ENCODE data around the gene HS6ST1.

Gene HS6ST1

GRCh38 chr2:128363934-128364361, 45.3 kb upstream of the HS6ST1 start:
- ChIA-PET CTCF (no interaction called here), POLR2A (no interaction called here)
- no peak for TF ChIP-seq CTCF (IDR thresholded peaks at IDR 0.05; ENCODE audit: control extremely low read depth, extremely low read depth, low read depth, missing control alignments)
- DNase-seq (ENCODE audit: extremely low spot score) = no peak

GRCh38 chr2:128362889-128363228, 44.2 kb upstream of the HS6ST1 start:
- POLR2A ChIA-PET = no interaction called here

GRCh38 chr2:128362176-128362888, 43.7 kb upstream of the HS6ST1 start:
- no peak for DNase-seq (ENCODE audit: extremely low spot score)
- ChIA-PET POLR2A (no interaction called here), CTCF (no interaction called here)
- TF ChIP-seq CTCF (IDR thresholded peaks at IDR 0.05; ENCODE audit: control extremely low read depth, extremely low read depth, low read depth, missing control alignments) = no peak

More at GRCh38 chr2:128362889-128363228, 44.2 kb upstream of the HS6ST1 start:
- TF ChIP-seq CTCF (IDR thresholded peaks at IDR 0.05; ENCODE audit: control extremely low read depth, extremely low read depth, low read depth, missing control alignments) = no peak
- CTCF ChIA-PET = no interaction called here
- no peak for DNase-seq (ENCODE audit: extremely low spot score)

- POLR2A ChIA-PET = no interaction called here
- no peak for TF ChIP-seq CTCF (IDR thresholded peaks at IDR 0.05; ENCODE audit: control extremely low read depth, extremely low read depth, low read depth, missing control alignments)
- no peak for DNase-seq (ENCODE audit: extremely low spot score)
- CTCF ChIA-PET = no interaction called here
These were observed 42.9 kb upstream of the HS6ST1 start for GRCh38 chr2:128361376-128362131.

- no peak for TF ChIP-seq CTCF (IDR thresholded peaks at IDR 0.05; ENCODE audit: control extremely low read depth, extremely low read depth, low read depth, missing control alignments)
- ChIA-PET POLR2A (no interaction called here), CTCF (no interaction called here)
- no peak for DNase-seq (ENCODE audit: extremely low spot score)
These were observed 42.0 kb upstream of the HS6ST1 start for GRCh38 chr2:128360711-128361110.

GRCh38 chr2:128359841-128360240, 41.2 kb upstream of the HS6ST1 start:
- TF ChIP-seq CTCF (IDR thresholded peaks at IDR 0.05; ENCODE audit: control extremely low read depth, extremely low read depth, low read depth, missing control alignments) = no peak
- DNase-seq (ENCODE audit: extremely low spot score) = no peak
- ChIA-PET CTCF (no interaction called here), POLR2A (no interaction called here)
